ENCODE measurements around the gene KRTAP10-5.
"Not testable (repeated sequence)": the region's sequence is repeated elsewhere in the genome, so short reads cannot be mapped to it uniquely, and the experiment has no call there.

KRTAP10-5 gene

GRCh38 chr21:44578371-44579055 lies 1.9 kb downstream of the KRTAP10-5 start:
- TF ChIP-seq CTCF (IDR thresholded peaks at IDR 0.05; ENCODE audit: low read depth, low read length) = no peak
- H3K4me3 ChIP-seq (replicated peaks in 1 of 2; ENCODE audit: low read depth in 2 of 2, low read length in 2 of 2) = no peak overlapping the region
- no peak for DNase-seq (ENCODE audit: low read depth in 2 of 2)

GRCh38 chr21:44576025-44576420 lies 4.4 kb downstream of the KRTAP10-5 start:
- H3K4me3 ChIP-seq (replicated peaks in 1 of 2; ENCODE audit: low read depth in 2 of 2, low read length in 2 of 2) = no peak overlapping the region
- TF ChIP-seq CTCF (IDR thresholded peaks at IDR 0.05; ENCODE audit: low read depth, low read length) = no peak
- no peak for DNase-seq (ENCODE audit: low read depth in 2 of 2)

- no peak for TF ChIP-seq CTCF (IDR thresholded peaks at IDR 0.05; ENCODE audit: low read depth, low read length)
- no peak for DNase-seq (ENCODE audit: low read depth in 2 of 2)
- H3K4me3 ChIP-seq (replicated peaks in 1 of 2; ENCODE audit: low read depth in 2 of 2, low read length in 2 of 2) = no peak overlapping the region
Measured at GRCh38 chr21:44575307-44576024, 4.9 kb downstream of the KRTAP10-5 start.

- DNase-seq (ENCODE audit: low read depth in 2 of 2) = no peak
- no peak for TF ChIP-seq CTCF (IDR thresholded peaks at IDR 0.05; ENCODE audit: low read depth, low read length)
- no peak overlapping the region for H3K4me3 ChIP-seq (replicated peaks in 1 of 2; ENCODE audit: low read depth in 2 of 2, low read length in 2 of 2)
Measured at GRCh38 chr21:44574457-44575306, 5.7 kb downstream of the KRTAP10-5 start.

GRCh38 chr21:44573630-44574456 lies 6.6 kb downstream of the KRTAP10-5 start, which contains the start of gene KRTAP10-4:
Gene KRTAP10-4, plus strand, starts transcription at chr21:44573729. Its CDS starts 30 bp downstream, at chr21:44573759.
- H3K4me3 ChIP-seq (replicated peaks in 1 of 2; ENCODE audit: low read depth in 2 of 2, low read length in 2 of 2); DNase-seq (ENCODE audit: low read depth in 2 of 2): not testable (repeated sequence)

- no peak overlapping the region for H3K4me3 ChIP-seq (replicated peaks in 1 of 2; ENCODE audit: low read depth in 2 of 2, low read length in 2 of 2)
- DNase-seq (ENCODE audit: low read depth in 2 of 2) = peak in 1 of 2 donors; percentile 21
- no peak for TF ChIP-seq CTCF (IDR thresholded peaks at IDR 0.05; ENCODE audit: low read depth, low read length)
Measured at GRCh38 chr21:44572959-44573583, 7.3 kb downstream of the KRTAP10-5 start.
